ENCODE results near the gene ZFYVE19.

ZFYVE19 gene, protein sequence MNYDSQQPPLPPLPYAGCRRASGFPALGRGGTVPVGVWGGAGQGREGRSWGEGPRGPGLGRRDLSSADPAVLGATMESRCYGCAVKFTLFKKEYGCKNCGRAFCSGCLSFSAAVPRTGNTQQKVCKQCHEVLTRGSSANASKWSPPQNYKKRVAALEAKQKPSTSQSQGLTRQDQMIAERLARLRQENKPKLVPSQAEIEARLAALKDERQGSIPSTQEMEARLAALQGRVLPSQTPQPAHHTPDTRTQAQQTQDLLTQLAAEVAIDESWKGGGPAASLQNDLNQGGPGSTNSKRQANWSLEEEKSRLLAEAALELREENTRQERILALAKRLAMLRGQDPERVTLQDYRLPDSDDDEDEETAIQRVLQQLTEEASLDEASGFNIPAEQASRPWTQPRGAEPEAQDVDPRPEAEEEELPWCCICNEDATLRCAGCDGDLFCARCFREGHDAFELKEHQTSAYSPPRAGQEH

DNA sequence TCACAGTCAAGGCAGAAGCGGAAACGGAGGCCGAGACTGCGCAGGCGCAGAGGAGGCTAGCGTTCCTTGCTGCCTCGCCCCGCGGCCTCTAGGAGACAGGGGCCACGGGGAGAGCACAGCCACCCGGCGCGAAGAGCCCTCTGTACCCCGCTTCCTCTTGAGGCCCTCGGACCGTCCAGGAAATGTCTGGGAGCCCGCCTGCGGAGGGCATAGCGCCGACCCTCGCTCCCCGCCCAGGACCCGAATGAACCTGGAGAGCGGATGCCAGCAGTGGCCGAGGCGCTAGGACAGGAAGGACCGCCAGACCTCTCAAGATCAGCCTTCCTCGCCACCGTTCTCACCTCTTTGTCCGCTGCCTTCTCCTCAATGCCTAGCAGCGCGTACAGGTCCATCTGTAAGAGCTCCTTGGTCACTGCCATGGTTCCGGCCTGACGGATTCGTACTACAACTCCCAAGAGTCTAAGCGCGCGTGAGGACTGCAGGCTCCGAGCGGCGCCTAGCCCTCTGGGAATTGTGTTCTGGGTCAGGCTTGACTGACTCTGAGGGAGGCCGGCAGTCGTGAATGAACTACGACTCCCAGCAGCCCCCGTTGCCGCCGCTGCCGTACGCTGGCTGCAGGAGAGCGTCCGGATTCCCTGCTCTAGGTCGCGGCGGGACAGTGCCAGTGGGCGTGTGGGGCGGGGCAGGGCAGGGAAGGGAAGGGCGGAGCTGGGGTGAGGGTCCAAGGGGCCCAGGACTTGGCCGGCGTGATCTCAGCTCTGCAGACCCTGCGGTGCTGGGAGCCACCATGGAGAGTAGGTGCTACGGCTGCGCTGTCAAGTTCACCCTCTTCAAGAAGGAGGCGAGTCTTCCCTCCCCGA, at the start of gene ZFYVE19, which contains the start of gene DNAJC17:
ZFYVE19 (plus strand) TSS at position 62 of the 860 bp plus-strand sequence; CDS start at position 563, 501 bp downstream.
DNAJC17 (minus strand) TSS at position 446 of the 860 bp plus-strand sequence; CDS start at position 419, 27 bp downstream.
- peak; percentile 98 for DNase-seq

DNA sequence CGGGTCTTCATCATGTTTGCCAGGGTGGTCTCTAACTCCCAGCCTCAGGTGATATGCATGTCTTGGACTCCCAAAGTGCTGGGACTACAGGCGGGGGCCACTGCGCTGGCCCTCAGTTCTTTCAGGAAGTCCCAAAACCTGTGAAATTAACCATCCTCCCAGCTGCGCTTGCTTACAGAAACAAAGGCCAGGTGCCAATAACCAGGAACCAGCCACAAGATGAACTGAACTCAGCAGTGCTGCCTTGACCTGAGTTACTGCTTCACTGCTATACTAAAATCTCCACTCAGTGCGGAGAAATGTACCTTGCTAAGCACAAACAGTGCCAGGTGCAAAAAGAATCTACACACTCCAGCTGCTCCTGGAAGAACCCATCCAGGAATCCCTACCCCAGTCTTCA, 46.9 kb upstream of the ZFYVE19 start:
- no peak for DNase-seq

DNA sequence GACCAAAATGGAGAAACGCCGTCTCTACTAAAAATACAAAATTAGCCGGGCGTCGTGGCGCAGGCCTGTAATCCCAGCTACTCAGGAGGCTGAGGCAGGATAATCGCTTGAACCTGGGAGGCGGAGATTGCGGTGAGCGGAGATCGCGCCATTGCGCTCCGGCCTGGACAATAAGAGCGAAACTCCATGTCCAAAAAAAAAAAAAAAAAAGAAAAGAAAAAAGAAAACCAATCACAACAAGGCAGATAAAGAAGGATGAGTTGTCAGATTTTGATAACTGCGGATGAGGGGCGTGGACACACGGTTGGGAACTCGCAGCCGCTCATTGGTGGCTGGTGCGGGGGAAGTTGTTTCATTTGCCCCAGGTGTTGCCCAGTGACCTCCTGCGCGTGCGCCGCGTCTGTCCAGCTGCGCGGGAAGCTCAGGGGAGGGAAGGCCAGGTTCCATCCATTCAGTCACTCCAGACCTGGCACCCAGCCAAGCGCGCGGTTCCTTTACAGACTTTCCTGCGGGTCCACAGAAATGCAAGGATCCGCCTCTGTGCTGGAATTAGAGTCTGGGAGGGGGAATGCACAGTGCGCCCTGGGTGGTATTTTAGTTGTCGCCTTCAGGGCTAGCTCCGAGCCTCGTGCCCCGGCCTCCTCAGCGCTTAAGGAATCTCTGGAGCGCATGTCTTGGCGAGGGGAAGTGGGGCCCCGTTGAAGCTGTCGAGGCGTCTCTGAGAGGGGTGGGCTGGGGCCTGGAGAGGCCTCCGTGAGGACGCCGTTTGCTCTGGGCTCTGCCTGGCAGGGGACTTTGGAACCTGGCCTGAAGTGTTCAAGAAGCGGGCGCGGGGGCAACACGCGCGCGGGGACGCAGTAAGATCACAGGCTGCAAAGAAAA, 43.7 kb upstream of the ZFYVE19 start:
- peak; percentile 37 for DNase-seq

DNA sequence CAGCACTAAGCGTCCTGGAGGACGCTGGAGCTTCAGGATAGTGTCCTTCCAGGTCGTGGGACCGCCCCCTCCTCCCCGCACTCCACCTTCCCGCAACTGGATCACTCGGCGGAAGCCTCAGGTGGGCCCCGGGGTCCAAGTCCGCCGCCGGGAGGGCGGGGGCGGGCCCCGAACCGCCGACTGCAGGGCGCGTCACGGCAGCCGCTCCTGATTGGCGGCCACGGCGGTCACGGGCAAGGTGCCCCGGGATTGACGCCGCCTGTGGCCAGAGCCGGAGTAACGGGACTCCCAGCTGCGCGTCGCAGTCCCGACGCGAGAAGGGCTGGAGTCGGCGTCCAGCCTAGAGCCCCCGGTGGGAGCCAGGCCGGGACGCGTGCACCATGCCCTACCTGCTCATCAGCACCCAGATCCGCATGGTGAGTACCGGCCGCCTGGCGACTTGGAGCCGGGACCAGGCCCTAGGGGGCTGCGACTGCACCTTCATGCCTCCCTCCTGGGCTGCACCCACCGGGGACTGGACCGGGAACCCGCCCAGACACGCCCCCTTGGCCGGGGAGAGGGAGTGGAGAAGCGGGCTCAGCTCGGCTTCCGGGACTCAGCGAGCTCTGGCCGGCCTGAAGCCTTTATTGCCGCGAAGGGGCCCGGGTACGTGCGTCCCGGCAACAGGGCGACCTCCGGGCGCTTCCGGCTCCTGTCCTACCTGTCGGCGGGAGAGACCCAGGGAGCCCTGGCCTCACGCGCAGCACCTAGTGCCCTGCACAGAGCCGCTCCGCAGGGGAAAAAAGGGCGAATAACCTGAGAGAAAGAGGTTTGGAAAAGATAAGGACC, 42.9 kb upstream of the ZFYVE19 start, which contains the start of gene GCHFR:
GCHFR (plus strand) TSS at position 268 of the 828 bp plus-strand sequence; CDS start at position 381, 113 bp downstream.
- peak; percentile 66 for DNase-seq

DNA sequence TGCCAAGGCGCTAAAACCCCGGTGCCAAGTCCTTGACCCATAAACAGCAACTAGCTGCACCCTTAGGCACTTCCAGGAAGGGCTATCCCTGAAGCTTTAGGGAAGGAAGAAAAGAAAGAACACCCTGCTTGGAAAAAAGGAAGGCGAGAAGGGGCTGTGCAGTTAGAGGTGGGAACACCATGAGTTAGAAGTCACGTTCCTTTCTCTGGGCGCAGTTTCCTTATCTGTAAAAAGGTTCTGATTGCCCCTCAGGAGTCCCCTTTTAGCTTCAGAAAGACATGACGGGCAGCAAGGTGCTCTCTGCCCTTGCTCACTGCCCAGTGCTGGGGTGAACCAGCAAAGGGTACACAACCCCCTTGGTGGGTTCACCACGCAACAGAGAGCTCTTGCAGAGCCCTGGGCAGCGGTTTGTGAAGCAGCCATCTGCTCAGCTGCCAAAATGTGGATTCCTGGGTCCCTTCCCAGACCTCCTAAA, 42.2 kb upstream of the ZFYVE19 start:
- no peak for DNase-seq

DNA sequence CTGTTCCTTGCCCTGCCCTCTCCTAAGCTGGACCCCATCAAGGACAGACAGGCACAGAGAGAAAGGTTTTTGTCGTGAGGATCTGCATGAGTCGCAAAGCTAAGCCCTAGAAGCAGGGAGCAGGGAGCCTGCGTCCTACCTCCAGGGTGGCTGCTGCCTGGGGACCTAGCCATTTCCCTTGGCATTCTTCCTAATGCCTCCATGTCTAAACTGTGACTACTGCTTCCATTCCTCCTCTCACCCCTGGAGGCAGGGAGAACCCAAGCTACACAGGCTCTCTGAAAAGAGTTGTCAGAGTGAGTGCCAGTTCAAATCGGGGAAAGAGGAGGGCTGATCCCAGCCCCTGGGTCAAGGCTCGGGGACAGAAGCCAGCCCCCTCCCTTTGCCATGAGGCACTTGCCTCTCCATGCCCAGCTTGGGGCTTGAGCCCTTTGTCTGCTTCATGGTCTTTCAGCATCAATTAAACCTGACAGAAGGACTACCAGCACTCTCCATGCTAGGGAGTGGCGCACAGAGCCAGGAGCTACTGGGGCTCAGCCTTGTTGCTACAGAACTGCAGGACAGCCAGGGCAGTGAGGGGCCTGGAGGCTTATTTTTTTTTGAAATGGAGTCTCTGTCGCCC, 40.6 kb upstream of the ZFYVE19 start:
- no peak for DNase-seq

DNA sequence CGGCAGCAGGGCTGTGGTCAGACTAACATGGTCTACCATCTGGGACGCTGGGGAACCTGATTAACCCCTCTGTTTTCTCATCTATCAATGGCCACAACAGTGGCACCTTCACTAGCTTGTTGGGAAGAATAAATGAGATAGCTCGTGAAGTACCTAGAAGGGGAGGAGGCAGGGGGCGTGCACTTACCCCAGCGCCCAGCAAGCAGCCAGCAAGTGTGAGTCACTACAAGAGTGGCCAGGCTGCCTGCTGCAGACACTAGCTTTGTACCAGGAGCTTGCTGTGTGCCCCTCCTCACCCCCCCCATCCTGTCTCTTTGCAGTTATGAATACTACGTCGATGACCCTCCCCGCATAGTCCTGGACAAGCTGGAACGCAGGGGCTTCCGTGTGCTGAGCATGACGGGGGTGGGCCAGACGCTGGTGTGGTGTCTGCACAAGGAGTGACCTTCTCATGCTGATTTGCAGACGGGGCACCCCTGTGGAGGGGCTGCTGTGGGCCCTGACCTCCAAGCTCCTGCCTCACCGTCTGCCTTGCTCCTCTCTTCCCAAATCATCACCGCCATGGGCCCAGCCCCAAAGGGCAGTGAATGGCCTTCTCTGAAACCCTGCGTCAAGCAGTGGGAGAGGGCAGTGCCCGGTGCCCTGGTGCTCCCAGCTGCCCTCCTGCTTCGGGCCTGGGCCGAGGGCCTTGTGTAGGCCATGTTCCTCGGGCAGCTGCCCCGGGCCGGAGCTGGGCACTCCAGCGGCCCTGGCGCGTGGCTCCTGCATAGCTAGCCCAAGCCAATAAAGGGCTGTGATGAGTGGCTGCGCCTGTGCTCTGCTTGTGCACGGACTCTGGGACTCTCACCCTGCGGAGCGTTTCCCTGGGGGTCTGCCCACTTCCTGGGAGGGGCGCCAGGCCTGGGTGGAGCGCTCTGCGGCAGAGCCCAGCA, 39.7 kb upstream of the ZFYVE19 start:
- DNase-seq: no peak

DNA sequence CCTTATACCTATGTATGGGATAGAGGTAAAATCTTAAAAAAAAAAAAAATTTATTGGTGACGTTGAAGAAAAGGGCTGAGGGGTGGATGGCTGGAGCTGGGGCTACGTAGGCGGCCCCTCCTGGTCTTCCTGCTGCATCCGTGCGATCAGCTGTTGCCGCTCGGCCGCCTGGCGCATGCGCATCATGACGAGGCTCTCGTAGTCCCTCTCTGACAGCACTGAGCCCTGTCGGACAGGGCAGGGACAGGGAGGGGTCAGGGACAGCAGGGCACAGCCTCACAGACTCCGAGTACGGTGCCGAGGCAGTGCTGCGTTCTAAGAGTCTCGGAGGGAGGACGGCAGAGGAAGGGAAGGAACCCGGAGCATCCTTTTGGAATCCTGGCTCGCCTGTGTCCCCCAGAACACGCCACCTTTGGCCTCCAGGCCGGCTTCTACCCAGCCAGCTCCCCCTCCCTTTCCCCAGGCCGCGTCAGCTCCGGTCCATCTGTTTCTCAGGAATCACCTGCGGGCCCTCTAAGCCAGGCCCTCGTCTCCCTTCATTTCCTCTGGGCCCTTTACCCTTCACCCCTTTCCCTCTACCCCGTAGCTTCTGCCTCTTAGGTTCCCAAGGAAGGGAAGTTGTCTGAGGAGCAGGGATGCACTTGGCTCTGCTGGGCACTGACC, 38.9 kb upstream of the ZFYVE19 start:
- no peak for DNase-seq

DNA sequence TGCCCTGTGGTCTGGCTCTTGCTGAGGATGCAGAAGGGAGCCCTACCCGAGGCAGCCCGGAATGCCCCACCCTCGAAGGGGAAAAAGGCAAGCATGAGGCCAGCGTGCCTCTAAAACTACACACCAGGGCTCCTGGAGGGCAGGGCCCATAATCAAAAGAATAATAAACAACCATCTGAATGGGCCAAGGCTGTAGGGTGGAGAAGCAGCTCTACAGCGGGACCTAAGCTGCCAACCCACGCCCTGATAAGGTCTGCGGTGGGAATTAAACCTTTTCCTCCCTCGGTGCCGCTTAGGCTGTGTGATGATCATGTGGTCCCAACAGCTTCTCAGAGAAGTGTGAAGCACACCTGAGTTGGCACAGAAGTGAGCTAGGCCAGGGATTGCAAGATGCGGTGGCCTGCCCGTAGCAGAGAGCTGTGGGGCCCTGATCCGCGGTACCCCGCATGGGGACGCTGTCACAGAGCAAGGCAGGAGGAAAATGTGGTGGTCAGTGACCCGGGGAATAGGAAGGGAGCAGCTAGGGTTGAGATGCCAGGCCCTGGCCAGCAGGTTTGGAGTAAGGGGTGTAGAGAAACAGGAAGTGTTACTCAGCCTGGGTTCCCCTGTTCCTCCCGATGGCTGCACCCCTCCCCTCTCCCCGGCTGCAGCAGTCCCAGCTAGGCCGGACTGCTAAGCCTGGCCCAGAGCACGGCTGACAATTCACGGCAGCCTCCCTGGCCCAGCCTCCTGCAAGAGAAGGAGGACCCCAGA, 38.2 kb upstream of the ZFYVE19 start:
- no peak for DNase-seq

DNA sequence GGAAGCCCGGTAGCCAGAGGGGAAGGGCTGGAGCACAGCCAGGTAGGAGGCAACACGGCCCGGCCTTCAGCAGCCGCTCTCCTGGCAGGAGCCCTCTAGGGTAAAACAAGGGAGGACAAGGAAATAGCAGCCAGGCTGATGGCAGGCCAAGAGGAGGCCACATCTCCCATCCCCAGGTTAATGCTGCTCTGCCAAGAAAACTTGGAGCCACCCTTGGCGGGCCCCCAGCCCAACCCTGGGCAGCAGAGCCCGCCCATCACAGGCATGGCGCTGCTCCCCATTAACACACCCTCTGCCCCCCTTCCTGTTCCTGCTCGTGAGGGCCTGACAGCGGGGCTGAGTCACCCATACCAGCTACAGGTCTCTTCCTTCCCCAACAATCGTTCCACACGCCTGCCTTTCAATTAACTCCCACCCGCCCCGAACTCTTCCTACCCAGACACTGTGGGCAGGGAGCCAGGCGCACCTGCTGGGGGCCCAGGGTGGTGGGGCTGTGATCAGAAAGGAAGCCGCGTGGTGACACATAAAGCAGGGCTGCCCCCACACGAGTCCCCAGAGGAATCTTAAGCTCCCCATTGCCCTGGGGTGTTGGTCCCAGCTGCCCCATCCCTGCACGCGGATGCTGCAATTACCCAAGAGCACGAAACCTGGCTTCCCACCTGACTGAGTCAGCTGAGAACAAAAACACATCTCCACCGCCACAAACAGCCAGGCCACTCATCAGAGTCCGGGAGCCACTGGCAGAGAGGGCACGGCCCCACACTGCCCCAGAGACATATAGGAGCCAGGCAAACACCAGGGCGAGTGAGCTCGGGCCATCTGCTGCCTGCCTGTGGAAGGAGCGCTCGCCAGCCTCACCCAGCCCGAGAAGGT, 37.4 kb upstream of the ZFYVE19 start, which contains the start of gene C15orf62:
C15orf62 (plus strand) TSS at position 707 of the 873 bp plus-strand sequence. CDS start 516 bp downstream, outside the sequence.
- no peak for DNase-seq

DNA sequence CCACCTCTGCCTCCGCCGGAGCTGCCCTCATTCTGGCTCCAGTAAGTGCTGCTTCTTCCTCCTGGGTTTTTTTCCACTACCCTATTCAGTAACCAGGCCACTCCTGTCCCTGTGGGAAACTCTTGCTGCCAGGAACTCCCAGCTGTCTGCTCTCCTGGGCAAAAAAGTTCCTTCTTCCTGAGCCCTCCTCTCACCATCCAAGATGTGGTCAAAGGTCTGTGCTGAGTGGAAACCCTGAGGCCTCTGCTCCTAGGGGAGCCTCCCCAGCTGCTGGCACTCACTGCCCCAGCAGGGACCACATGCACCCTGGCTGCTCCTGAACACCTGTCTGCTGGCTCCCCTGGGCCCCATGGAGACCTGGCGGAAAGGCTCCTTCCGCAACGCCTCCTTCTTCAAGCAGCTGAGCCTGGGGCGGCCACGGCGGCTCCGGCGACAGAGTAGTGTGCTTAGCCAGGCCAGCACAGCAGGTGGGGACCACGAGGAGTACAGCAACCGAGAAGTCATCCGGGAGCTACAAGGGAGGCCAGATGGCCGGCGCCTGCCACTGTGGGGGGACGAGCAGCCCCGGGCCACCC, 36.7 kb upstream of the ZFYVE19 start:
- no peak for DNase-seq

DNA sequence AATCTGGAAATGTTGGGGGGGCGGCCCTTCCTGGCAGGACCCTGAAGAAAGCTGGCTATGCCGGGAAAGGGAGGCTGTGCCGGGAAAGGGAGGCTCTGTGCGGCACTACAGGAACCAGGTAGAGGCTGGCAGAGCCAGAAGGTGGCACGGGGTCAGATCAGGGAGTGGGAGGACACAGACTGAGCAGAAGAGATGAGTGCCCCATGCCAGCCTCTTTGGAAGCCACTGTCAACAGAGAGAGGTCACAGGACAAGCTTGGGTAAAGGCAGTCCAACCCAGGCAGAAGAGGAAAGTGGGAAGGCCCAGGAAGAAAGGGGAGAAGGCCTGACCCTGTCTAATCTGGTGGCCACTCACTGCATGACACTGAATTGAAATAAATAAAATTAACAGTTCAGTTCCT, 35.6 kb upstream of the ZFYVE19 start:
- no peak for DNase-seq

DNA sequence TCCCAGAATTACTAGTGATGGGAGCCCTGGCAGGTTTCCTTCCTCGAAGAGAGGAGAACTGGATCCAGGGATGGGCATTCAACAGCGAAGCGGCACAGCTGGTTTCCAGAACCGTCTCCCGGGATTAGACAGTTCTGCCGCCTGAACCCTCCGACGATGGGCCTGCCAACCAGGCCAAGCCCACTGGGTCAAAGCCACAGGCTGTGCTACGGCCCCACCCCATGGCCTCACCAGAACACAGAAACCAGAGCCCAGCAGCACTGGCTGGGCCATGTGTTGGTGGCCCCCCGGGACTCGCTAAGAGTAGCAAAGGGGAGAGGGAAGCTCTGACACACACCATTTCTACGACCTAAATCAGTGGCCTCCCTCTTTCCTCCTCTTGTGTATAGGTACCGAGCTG, 34.9 kb upstream of the ZFYVE19 start:
- no peak for DNase-seq

DNA sequence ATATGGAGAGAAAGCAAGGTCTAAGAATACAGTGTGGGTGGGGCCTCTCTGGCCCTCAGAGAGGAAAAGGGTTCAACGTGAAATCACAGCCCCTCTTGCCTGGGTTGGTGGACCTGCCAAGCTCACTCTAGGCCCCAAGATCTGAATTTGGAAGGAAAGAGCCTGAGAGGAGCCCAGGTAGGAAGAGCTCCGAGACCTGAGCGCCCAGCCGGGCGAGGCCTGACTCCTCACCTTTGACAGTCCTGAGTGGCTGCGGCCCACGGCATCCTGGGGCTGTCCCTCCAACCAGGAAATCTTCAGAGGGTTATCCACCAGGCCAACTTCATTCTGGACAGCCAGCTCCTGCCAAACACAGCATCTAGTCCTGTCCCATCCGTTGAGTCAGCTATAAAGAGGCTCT, 33.4 kb upstream of the ZFYVE19 start:
- DNase-seq: no peak

DNA sequence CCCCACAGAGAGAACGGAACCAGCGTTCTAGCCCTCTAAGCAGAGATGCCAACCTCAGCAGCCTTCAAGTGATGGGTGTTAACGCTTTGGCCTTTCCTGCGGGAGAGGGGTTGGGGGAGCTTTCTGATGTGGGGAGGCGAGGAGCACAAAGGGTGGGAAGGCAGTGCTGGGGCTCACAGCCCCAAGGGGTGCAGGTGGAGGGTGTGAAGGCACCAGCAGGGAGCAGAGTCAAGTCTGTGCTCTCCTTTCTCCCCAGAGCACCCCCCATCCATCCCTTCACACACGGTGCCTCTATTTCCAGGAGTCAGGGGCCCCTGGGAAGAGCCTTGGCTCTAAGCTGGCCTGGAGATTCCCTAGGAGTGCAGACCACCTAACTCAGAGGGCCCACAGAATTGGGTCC, 33.0 kb upstream of the ZFYVE19 start:
- DNase-seq: no peak

DNA sequence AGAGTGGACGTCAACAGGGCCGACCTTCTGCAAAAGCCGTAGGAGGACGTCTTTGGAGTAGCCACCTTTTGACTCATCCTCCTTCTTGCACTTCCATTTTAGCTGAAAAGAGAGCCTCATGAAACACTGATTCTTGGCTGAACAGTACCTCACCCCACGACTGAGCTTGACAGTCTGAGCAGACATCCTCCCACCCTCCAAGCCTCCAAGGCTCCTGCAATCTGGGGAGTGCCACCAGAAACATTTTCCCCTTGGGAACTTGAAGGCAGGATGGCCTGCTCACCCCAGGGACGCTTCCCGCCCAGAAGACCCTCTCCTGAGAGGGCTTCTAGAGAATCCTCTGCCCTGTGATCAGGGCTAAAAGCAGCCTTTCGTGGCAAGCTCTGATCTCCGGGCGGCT, 31.9 kb upstream of the ZFYVE19 start:
- DNase-seq: no peak
